Stimulated activated CD8-positive, alpha-beta memory T cell treated with anti-CD3 and anti-CD28 coated beads, Interleukin-4, amount 100 ng/mL, for 4 hours (primary cell): ENCODE data around the gene PTH1R.

Experiments
- DNase-seq, 2 donors: peaks; one replicate each; pipeline ENCODE4 v3.0.0-alpha.2; 2020; ENCODE audit warnings: low read depth in 2 of 2, low spot score in 1 of 2

PTH1R gene

DNA sequence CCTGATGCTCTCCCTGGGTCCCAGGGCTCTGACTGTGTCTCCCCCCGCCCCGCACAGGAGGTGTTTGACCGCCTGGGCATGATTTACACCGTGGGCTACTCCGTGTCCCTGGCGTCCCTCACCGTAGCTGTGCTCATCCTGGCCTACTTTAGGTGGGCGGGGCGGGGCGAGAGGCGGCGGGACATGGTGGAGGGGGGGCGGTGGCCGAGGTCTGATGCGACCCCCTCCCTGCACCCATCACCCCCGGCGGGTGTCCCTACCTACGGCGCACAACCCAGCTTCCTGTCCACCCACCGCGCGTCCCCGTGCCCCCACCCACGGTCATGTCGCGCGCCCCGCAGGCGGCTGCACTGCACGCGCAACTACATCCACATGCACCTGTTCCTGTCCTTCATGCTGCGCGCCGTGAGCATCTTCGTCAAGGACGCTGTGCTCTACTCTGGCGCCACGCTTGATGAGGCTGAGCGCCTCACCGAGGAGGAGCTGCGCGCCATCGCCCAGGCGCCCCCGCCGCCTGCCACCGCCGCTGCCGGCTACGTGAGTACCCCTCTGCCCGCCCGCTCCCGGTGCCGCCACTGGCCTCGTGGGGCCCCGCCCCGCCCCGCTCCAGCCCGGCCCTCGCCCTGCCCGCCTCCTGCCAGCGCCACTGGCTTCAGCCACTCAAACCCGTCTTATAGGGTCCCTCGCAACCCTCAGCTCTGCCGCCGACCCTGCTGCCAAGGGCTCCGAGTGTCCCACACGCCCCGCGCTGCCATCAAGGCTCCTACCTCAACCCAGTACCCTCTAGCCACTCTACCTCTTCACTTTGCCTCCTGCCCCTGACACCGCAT lies 21.0 kb downstream of the PTH1R start:
- DNase-seq = no peak

DNA sequence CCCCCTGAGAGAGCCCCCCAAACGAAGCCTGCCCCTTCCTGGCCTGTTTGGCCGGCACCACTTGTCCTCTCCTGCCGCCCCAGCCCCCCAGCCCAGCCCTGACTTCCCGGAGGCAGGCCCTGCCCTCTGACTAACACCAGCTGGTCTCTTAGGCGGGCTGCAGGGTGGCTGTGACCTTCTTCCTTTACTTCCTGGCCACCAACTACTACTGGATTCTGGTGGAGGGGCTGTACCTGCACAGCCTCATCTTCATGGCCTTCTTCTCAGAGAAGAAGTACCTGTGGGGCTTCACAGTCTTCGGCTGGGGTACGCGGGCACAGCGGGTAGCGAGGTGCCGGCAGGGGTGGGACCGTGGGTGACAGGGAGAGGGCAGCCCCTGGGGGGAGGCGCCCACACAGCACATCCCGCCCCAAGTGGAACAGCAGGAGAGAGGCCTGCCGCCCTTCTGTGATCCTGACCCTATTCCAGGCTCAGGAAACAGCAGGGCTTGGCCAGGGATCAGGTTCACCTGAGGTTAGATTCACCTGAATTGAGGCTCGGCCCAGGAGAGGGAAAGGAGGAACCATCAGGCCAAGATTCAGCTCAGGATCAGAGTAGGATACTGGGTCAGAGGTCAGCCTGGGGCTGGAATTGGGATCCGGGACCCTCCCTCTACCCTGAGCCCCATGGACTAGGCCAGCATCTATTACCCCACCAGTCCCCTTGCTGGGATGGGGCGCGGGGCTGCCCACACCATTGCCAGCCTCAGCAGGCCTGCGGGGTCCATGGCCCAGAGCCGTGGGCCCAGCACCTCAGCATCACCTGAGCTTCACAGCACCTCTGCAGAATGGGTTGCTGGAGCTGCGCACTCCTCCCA lies 21.9 kb downstream of the PTH1R start:
- DNase-seq = no peak

GRCh38 chr3:46900007-46900292 lies 22.4 kb downstream of the PTH1R start:
- DNase-seq = no peak

- DNase-seq = no peak
Observed at GRCh38 chr3:46900356-46900755, 22.8 kb downstream of the PTH1R start.

DNA sequence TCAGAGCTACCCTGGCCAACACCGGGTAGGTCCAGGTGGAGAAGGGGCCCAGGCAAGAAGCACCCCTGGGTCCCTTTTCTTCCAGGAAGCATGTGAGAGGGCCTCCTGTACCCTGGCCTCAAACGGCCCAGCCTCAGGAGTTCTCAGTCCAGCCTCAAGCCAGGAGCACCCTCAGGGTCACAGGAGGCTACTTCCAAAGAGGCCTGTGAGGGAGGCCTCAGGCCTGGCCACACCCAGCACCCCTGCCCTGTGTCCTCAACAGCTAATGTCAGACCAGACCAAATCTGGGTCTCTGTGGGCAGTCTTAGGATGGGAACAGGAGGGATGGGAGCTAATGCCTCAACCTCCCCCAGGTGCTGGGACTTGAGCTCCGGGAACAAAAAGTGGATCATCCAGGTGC lies 23.5 kb downstream of the PTH1R start:
- no peak for DNase-seq

DNA sequence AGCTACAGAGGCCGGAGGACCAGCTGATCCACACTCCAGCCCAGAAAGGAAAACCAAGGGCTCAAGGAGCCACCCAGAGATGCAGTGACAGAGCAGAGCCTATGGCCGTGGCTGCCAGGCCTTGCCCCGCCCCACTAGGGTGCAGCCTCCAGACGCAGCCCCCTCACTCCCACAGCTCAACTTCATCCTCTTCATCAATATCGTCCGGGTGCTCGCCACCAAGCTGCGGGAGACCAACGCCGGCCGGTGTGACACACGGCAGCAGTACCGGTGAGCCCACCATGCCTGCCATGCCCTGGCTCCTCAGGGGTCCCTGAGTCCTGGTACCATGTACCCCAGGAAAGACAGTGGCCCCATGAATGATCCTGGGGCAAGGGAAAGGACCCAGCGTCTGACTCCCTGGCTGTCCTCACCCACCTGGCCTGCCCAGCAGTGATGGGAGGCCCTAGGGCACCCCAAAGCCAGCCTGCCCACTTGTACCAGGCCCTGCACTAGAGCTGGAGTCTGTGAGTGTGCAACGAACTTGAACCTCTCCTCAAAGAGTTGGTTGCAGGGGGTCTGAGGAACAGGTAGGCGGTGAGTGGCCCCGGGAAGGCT lies 24.2 kb downstream of the PTH1R start:
- no peak for DNase-seq

DNA sequence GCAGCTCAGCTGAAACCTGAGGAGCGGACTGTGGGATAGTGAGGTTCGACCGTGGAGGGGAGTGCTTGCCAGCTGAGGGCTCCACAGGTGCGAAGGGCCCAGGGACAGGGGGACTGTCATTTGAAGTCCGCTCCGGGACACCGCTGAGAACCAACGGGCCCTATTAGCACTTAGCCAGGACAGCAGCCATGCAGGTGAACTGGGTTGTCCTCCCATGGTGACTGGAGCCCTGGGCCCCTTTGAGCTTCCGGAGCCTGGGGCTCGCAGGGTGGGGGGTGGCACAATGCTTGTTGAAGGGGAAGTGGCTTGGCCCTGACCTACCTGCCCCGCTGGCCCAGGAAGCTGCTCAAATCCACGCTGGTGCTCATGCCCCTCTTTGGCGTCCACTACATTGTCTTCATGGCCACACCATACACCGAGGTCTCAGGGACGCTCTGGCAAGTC lies 24.7 kb downstream of the PTH1R start:
- DNase-seq = no peak

GRCh38 chr3:46903341-46904302 lies 26.1 kb downstream of the PTH1R start:
- no peak for DNase-seq

- DNase-seq = no peak
Observed at GRCh38 chr3:46904303-46905212, 27.0 kb downstream of the PTH1R start.

DNA sequence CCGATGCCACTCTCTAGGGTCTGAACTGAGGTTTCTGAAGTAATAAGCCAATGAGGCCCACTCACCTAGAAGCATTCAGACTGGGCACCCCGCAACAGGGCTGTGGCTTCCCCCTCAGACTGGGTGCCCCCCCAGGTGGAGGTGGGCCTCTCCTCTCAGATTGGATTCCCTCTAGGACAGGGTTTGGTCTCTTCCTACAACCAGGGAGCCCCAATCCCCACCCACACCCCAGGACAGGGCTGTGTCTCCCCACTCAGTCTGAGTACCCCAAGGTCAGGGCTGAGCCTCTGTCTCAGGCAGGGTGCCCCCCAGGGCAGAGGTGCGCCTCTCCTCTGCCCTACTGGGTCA lies 27.7 kb downstream of the PTH1R start:
- no peak for DNase-seq

- no peak for DNase-seq
Observed at GRCh38 chr3:46905661-46906451, 28.3 kb downstream of the PTH1R start.

GRCh38 chr3:46906471-46907058 lies 29.0 kb downstream of the PTH1R start:
- no peak for DNase-seq

- no peak for DNase-seq
Observed at GRCh38 chr3:46907271-46907670, 29.8 kb downstream of the PTH1R start.

GRCh38 chr3:46907960-46908293 lies 30.4 kb downstream of the PTH1R start:
- DNase-seq = no peak

- no peak for DNase-seq
Observed at GRCh38 chr3:46908294-46908985, 30.9 kb downstream of the PTH1R start.

DNA sequence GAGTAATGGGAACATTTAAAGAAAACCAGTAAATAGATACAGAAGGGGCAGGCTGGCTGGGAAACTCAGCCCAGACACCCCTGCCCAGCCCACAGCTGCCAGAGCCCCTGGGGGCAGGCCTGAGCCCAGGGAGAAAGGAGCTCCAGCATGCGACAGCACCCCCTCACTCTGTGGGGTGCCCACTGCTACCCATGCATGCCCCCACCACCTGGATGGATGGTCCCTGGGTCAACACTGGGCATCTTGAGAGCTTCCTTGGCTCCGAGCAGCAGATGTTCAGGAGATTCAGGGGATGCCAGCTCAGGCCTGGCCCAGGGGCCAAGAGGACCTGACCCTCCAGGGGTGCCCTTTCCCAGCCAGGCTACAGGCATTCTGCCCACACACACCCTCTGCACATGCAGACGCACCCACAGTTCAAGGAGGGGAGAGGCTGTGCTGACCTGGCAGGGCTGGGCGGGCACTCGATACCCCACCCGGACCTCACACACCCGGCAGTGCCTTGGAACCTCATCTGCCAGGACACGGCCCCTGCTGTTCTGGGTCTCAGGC lies 31.5 kb downstream of the PTH1R start:
- no peak for DNase-seq

DNA sequence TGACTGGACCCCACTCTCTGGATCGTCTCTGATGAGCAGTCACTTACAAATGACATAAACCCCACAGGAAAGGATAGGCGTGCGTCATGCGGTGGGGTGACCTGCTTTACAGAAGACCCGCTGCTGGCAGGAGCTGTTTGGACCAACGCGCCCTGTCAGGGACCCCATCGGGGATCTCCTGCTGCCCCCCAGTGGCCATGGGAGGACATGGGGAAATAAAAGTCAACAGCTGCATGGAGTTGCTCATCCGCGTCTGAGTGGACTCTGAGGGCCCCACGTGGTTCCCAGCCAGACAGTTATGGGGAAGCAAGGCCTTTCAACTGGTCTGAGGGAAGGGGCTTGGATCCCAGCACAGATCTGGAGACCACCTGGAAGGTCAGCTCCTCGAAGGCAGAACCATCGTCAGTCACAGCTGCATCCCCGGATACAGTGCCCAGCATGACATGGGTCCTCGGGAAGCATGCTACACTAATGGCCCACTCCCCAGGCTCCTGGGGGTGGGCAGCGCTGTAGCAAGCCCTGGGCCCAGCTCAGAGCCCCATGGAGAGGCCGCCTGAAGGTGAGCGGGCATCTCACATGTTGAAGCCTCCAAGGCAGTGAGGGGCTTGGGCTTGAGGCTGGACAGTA lies 32.1 kb downstream of the PTH1R start:
- DNase-seq = peak; percentile 58 to 68
